ENCODE measurements around the gene PIBF1.
"Not testable (repeated sequence)": the region's sequence is repeated elsewhere in the genome, so short reads cannot be mapped to it uniquely, and the experiment has no call there.

Gene PIBF1

DNA sequence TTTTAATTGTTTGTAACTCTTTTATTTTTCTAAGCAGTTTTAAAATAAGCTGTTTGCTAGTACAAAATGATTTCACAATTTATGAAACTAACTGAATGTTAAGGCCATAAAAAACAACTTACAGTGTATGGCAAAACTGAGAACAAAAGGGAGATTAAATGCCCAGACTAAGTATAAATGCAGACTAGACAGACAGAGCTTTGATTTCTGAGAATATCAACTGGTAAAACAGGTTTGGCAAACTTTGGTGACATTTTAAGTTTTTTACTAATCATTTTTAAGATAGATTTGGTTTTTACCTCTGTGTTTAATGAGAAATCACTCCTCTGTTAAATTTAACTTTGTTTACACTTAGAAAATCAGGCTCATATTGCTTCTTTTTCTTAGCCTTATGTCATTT is 149.4 kb downstream of the PIBF1 start:
- Histone ChIP-seq H3K27ac (ENCODE audit: low read length) (no peak overlapping the region), H3K4me1 (ENCODE audit: insufficient read depth, low read length) (no peaks in the 10 kb centered on the region), H3K9me3 (ENCODE audit: insufficient read depth, low read depth, low read length) (no peaks in the 10 kb centered on the region), H3K9ac (ENCODE audit: low read depth, low read length) (no peak overlapping the region), H3K4me3 (ENCODE audit: low read length) (no peak overlapping the region), H3K27me3 (ENCODE audit: insufficient read depth, low read length) (no peaks in the 10 kb centered on the region), H3K36me3 (ENCODE audit: insufficient read depth, low read depth, low read length) (no peaks in the 10 kb centered on the region)

DNA sequence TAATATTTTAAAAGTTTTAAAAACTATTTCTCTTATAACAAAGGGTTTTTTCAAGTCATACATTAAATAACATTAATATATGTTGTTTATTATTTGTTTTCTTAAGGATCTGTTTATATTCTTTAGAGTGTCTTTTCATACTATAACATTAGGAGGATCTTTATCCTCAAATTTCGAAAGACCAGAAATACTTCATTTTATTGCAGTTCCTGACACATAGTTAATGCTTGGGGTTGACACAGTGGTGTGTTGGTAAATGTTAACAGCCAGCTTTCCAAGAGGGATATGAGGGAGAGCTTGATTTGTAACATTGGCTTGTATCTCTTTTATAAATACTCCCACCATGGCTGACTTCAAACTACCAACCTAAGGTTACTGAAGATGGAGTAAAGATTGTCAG is 150.3 kb downstream of the PIBF1 start:
- Histone ChIP-seq H3K9ac (ENCODE audit: low read depth, low read length) (no peak overlapping the region), H3K9me3 (ENCODE audit: insufficient read depth, low read depth, low read length) (no peaks in the 10 kb centered on the region), H3K36me3 (ENCODE audit: insufficient read depth, low read depth, low read length) (no peaks in the 10 kb centered on the region), H3K4me3 (ENCODE audit: low read length) (no peak overlapping the region), H3K27me3 (ENCODE audit: insufficient read depth, low read length) (no peaks in the 10 kb centered on the region), H3K27ac (ENCODE audit: low read length) (no peak overlapping the region), H3K4me1 (ENCODE audit: insufficient read depth, low read length) (no peaks in the 10 kb centered on the region)

DNA sequence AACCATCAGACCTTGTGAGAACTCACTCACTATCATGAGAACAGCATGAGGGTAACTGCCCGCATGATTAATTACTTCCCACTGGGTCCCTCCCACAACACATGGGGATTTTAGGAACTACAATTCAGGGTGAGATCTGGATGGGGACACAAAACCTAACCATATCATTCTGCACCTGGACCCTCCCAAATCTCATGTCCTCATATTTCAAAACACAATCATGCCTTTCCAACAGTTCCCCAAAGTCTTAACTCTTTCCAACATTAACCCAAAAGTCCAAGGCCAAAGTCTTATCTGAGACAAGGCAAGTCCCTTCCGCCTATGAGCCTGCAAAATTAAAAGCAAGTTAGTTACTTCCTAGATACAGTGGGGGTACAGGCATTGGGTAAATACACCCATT is 164.3 kb downstream of the PIBF1 start:
- H3K9ac ChIP-seq (ENCODE audit: low read depth, low read length); H3K36me3 ChIP-seq (ENCODE audit: insufficient read depth, low read depth, low read length); H3K4me1 ChIP-seq (ENCODE audit: insufficient read depth, low read length); H3K9me3 ChIP-seq (ENCODE audit: insufficient read depth, low read depth, low read length); H3K27me3 ChIP-seq (ENCODE audit: insufficient read depth, low read length); H3K27ac ChIP-seq (ENCODE audit: low read length); H3K4me3 ChIP-seq (ENCODE audit: low read length): not testable (repeated sequence)

DNA sequence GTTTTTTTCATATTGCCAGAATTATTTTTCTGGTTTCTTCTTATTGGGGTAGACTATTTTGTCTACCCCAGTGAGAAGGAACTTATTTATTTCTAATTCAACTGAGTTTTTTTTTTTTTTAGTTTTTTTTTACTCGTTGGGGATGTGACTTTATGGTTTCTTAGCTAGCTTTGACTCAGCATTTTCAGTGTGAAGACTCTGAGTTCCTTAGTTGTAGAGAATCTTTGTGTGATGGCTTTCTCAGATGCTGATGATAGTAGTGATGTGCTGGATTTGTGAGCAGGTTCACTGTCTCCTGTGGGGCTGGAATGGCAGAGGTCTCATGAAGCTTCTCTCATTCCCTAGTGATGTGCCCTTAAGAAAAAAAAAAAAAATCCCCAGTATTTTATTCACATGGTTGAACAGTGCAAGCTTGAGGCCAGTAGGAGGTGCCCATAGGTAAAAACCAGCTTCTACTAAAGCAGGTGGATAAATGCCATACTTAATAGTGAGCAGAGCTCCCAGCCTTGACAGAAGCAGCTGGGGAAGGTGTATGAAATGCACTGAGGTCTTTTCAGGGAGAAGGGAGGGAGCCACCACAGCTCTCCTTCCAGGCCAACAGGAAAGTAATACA is 170.7 kb downstream of the PIBF1 start:
- no peaks in the 10 kb centered on the region for H3K27me3 ChIP-seq (ENCODE audit: insufficient read depth, low read length)
- no peak overlapping the region for H3K9ac ChIP-seq (ENCODE audit: low read depth, low read length)

DNA sequence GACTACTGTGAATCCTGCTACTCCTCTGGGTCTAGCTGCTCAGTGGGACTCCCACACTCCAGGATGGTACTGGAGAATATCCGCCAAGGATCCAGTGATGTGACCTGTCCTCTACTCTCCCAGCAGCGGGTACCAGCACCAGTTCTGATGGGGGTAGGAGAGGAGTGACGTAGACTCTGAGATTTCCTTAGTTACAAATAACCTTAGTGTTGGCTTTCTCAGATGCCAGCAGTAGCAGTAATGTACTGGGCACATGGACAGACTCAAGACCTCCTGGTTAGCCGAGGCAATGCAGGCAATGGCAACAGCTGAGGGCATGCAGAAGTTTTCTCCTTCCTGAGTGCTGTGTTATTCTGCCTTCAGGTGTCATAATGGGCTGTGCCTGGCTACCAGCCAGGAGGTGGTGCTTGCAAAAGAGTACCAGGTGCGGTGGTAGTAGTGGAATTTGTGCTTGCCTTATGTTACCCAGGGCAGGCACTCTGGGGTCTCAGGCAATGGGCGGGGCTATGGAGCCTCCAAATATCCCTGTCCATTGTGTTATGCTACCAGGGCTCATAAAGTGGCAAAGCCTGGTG is 171.5 kb downstream of the PIBF1 start:
- H3K4me1 ChIP-seq (ENCODE audit: insufficient read depth, low read length), result no peaks in the 10 kb centered on the region
- H3K9ac ChIP-seq (ENCODE audit: low read depth, low read length), result no peak overlapping the region
- no peaks in the 10 kb centered on the region for H3K36me3 ChIP-seq (ENCODE audit: insufficient read depth, low read depth, low read length)
- no peak overlapping the region for H3K27ac ChIP-seq (ENCODE audit: low read length)
- H3K27me3 ChIP-seq (ENCODE audit: insufficient read depth, low read length), result no peaks in the 10 kb centered on the region
- no peak overlapping the region for H3K4me3 ChIP-seq (ENCODE audit: low read length)
- no peaks in the 10 kb centered on the region for H3K9me3 ChIP-seq (ENCODE audit: insufficient read depth, low read depth, low read length)

More for the DNA sequence above, 170.7 kb downstream of the PIBF1 start:
- Histone ChIP-seq H3K4me3 (ENCODE audit: low read length) (no peak overlapping the region), H3K4me1 (ENCODE audit: insufficient read depth, low read length) (no peaks in the 10 kb centered on the region), H3K9me3 (ENCODE audit: insufficient read depth, low read depth, low read length) (no peaks in the 10 kb centered on the region), H3K36me3 (ENCODE audit: insufficient read depth, low read depth, low read length) (no peaks in the 10 kb centered on the region), H3K27ac (ENCODE audit: low read length) (no peak overlapping the region)

DNA sequence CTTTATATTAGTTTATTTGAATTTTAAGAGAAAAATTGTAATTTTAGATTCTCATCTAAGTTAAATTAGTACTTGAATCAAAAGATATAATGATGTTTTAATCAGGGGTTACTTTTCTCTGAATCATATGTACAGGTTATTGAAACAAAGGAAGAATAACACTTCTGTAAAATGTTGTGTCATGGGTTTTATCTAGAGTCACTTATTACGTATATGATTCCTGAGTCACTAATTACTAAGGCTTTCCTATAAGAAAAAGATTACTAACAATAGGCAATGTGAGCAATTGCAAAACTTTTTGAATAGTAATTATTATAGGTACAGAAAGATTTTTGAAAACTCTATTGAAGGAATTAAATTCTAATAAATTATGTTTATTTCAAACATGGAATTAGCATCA is 177.7 kb downstream of the PIBF1 start:
- Histone ChIP-seq H3K4me1 (ENCODE audit: insufficient read depth, low read length) (0 out of 2 replicates have a peak, but pooled peaks cover 4% of the 10 kb centered on the region), H3K9ac (ENCODE audit: low read depth, low read length) (no peak overlapping the region), H3K36me3 (ENCODE audit: insufficient read depth, low read depth, low read length) (no peaks in the 10 kb centered on the region), H3K27me3 (ENCODE audit: insufficient read depth, low read length) (no peaks in the 10 kb centered on the region), H3K27ac (ENCODE audit: low read length) (no peak overlapping the region), H3K4me3 (ENCODE audit: low read length) (no peak overlapping the region), H3K9me3 (ENCODE audit: insufficient read depth, low read depth, low read length) (no peaks in the 10 kb centered on the region)

DNA sequence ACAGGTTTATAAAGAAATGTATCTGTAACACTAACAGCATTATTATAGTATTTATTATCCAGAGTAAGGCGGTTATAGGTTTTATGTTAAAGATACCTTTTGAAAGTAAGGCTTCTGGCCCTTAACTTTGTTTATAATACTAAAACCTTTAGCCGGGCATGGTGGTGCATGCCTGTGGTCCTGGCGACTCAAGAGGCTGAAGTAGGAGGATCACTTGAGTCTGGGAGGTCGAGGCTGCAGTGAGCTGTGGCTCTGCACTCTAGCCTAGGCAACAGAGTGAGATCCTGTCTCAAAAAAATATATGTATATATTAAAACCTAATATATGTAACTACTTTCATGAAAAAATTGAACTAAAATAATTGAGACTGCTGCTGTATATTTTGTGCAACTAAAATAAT is 178.2 kb downstream of the PIBF1 start:
- Histone ChIP-seq H3K9me3 (ENCODE audit: insufficient read depth, low read depth, low read length) (no peaks in the 10 kb centered on the region), H3K27ac (ENCODE audit: low read length) (no peak overlapping the region), H3K9ac (ENCODE audit: low read depth, low read length) (no peak overlapping the region; the same call in 1 of the 2 replicates), H3K4me3 (ENCODE audit: low read length) (no peak overlapping the region), H3K27me3 (ENCODE audit: insufficient read depth, low read length) (no peaks in the 10 kb centered on the region), H3K4me1 (ENCODE audit: insufficient read depth, low read length) (0 out of 2 replicates have a peak, but pooled peaks cover 4% of the 10 kb centered on the region), H3K36me3 (ENCODE audit: insufficient read depth, low read depth, low read length) (no peaks in the 10 kb centered on the region)

DNA sequence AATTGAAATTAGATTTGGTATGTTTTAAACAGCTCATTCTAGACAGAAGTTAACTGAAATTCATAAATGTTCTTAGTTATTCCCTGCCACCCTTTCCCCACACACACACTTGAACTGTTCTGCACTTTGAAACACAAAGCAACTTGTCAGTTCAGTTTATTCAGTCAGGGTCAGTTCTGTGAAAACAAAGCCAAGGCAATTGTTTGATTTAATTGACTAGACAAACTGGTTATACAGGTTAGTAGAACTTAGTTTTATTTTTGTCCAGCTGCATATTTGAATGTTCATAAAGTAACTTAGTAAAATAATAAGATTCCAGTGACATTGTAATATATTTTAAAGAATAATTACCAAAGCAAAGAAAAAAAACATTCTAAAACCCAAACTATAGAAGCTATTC is 178.6 kb downstream of the PIBF1 start:
- H3K36me3 ChIP-seq (ENCODE audit: insufficient read depth, low read depth, low read length), result no peaks in the 10 kb centered on the region
- no peak overlapping the region for H3K27ac ChIP-seq (ENCODE audit: low read length)
- no peak overlapping the region; the same call in 1 of the 2 replicates for H3K9ac ChIP-seq (ENCODE audit: low read depth, low read length)
- peaks cover 4% of the 10 kb centered on the region; the same call in 1 of the 2 replicates for H3K4me1 ChIP-seq (ENCODE audit: insufficient read depth, low read length)
- H3K9me3 ChIP-seq (ENCODE audit: insufficient read depth, low read depth, low read length), result no peaks in the 10 kb centered on the region
- no peaks in the 10 kb centered on the region for H3K27me3 ChIP-seq (ENCODE audit: insufficient read depth, low read length)
- no peak overlapping the region for H3K4me3 ChIP-seq (ENCODE audit: low read length)

DNA sequence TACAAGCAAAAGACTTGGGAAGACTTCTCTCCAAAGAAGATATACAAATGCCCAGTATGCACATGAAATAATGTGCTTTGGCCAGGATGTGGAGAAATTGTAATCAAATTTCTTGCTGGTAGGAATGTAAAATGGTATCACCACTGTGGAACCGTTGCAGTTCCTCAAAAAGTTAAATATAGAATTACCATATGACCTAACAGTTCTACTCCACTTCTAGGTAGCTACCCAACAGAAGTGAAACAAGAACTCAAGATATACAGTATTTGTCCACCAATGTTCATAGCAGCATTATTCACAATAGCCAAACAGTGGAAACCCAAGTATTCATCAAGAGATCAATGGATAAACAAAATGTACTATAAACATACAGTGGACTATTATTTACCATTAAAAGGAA is 181.8 kb downstream of the PIBF1 start:
- Histone ChIP-seq H3K27me3 (ENCODE audit: insufficient read depth, low read length) (no peaks in the 10 kb centered on the region), H3K9me3 (ENCODE audit: insufficient read depth, low read depth, low read length) (no peaks in the 10 kb centered on the region), H3K4me1 (ENCODE audit: insufficient read depth, low read length) (peaks cover 4% of the 10 kb centered on the region; the same call in 1 of the 2 replicates), H3K9ac (ENCODE audit: low read depth, low read length) (no peak overlapping the region), H3K4me3 (ENCODE audit: low read length) (no peak overlapping the region), H3K36me3 (ENCODE audit: insufficient read depth, low read depth, low read length) (no peaks in the 10 kb centered on the region), H3K27ac (ENCODE audit: low read length) (no peak overlapping the region)

DNA sequence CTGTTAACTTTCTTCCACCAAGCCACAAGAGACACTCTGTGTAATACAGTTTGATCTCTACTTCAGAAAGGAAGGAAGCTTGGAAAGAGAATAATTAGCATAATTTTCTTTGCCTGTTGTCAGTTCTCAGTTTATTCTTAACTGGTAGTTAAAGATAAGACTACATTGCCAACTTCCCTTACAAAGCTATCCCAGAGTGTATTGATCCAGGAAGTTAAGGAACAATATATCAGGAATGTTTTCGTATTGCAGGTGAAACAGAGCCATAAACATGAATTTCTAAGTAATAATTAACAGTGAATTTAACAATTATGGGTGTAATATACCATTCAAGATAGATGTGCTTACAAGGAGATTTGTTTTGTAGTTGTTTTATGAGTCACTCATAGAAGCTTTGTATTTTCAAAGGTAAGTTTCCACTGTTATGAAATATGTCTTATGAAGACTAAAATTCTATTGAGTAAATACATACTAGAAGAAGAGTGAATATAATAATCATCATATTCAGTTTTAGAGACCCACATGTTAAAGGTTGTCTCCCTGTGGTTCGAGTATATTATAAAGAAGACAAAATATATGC is 188.5 kb downstream of the PIBF1 start:
- H3K27ac ChIP-seq (ENCODE audit: low read length), result no peak overlapping the region
- no peaks in the 10 kb centered on the region; the same call in none of the 2 replicates for H3K4me1 ChIP-seq (ENCODE audit: insufficient read depth, low read length)
- no peak overlapping the region for H3K9ac ChIP-seq (ENCODE audit: low read depth, low read length)
- H3K4me3 ChIP-seq (ENCODE audit: low read length), result no peak overlapping the region
- no peaks in the 10 kb centered on the region for H3K27me3 ChIP-seq (ENCODE audit: insufficient read depth, low read length)
- no peaks in the 10 kb centered on the region for H3K9me3 ChIP-seq (ENCODE audit: insufficient read depth, low read depth, low read length)
- H3K36me3 ChIP-seq (ENCODE audit: insufficient read depth, low read depth, low read length), result no peaks in the 10 kb centered on the region

DNA sequence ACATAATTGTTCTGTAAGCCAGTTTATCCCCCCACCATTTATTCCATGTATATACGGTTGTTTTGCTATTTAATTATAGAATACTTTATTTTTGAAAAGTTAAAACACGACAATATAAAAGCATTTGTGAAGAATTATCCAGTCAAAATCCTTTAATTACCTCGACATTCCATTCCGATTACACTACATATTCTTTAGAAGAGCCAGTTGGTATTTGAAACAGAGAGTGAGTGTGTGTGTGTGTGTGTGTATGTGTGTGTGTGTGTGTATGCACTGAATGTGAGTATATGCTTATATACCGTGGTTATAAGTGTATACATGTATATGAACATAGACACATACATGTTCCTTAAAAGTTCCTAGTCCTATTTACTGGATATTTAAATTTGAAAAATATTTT is 189.0 kb downstream of the PIBF1 start:
- no peak overlapping the region for H3K27ac ChIP-seq (ENCODE audit: low read length)
- no peak overlapping the region for H3K4me3 ChIP-seq (ENCODE audit: low read length)
- no peaks in the 10 kb centered on the region; the same call in none of the 2 replicates for H3K4me1 ChIP-seq (ENCODE audit: insufficient read depth, low read length)
- H3K9ac ChIP-seq (ENCODE audit: low read depth, low read length), result no peak overlapping the region
- no peaks in the 10 kb centered on the region for H3K27me3 ChIP-seq (ENCODE audit: insufficient read depth, low read length)
- H3K36me3 ChIP-seq (ENCODE audit: insufficient read depth, low read depth, low read length), result no peaks in the 10 kb centered on the region
- no peaks in the 10 kb centered on the region for H3K9me3 ChIP-seq (ENCODE audit: insufficient read depth, low read depth, low read length)

DNA sequence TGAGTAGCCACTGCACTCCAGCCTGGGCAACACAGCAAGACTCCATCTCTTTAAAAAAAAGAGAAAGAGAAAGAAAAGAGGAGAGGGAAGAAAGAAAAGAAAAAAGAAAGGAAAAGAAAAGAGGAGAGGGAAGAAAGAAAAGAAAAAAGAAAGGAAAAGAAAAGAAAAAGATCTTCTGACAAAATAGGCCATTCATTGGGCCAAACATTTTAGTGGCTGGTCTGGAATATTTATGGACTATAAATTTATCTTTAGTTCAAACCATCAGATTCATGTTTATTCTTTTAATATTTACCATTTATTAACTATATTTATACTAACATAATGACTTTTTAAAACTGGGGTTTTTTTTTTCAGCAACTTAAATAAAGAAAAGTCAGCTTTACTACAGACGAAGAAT is 191.3 kb downstream of the PIBF1 start:
- Histone ChIP-seq H3K9me3 (ENCODE audit: insufficient read depth, low read depth, low read length) (no peaks in the 10 kb centered on the region), H3K9ac (ENCODE audit: low read depth, low read length) (no peak overlapping the region), H3K4me3 (ENCODE audit: low read length) (no peak overlapping the region), H3K27me3 (ENCODE audit: insufficient read depth, low read length) (no peaks in the 10 kb centered on the region), H3K36me3 (ENCODE audit: insufficient read depth, low read depth, low read length) (no peaks in the 10 kb centered on the region), H3K27ac (ENCODE audit: low read length) (no peak overlapping the region), H3K4me1 (ENCODE audit: insufficient read depth, low read length) (peaks cover 7% of the 10 kb centered on the region)
